T-helper 2 cell (primary cell): Measurements from ENCODE around the gene DSCAML1.

Source experiments
- DNase-seq, 5 experiments: peaks; one replicate each; pipeline versions ENCODE4 v3.0.0 to v3.0.0-alpha.2; 2012 to 2022

Gene DSCAML1

DNA sequence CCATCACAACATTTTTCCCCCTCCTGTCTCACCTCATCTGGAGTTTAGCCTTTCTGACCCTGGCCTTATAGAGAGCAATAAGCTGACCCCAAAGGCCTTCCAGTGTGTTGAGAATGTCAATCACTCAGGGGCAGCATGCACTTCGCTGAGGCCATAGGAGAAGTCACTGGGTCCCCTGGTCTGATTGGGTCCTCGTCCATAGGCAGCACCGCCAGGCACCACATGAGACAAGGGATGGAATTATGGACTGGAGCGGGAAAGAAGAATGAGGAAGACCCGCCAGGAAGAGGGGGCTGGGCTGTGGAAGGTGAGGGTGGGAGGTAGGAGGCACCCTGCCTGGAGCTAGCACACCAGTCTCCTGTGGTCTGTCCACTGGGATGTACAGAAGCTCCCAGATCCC, 72.9 kb downstream of the DSCAML1 start:
- no peak for DNase-seq

DNA sequence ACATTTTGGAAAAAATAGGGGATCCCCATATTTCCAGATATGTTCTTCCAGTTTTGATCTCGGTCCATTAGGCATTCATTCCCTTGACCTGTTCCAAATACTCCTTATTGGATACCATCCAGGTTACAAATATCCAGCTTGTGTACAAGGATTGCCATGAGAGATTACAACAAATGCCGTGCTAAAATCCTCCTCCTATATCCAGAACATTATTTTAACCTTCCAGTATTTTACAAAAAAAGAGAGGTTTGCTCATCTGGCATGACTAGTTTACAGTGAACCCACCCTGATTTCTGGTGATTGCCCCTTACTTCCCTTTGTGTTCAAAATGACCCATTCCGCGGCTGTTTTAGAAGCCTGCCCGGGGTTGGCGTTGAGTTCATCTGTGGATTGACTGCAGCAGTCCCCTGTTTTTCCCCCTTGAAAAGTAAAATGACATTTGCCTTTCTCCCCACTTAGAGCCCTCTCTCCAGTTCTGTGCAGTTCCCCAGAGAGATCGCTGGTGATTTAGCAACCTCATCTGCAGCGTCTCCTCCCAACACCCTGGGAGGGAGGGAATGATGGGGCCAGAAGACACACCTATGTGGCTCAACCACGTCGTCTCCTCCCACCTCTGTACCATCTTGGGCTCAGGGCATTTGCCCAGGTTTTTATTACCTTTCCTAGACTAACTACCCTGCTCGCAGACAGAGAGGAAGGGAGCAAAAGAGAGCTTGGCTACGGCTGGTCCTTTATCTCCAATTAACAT, 73.6 kb downstream of the DSCAML1 start:
- DNase-seq = no peak

DNA sequence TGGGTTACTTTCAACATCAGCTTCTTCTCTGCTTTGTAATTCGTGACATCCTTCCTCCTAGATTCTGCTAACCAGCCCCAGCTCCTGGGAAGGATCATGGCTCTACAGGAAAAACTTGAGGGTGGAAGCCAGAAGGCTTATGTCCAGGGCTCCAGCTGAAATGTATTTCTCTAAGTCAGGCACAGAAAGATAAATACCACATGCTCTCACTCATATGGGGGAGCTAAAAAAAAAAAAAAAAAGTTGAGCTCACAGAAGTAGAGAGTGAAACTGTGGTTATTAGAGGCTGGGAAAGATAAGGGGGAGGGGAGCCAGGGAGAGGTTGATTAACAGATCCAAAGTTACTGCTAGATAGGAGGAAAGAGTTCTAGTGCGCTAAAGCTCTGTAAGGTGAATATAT, 74.9 kb downstream of the DSCAML1 start:
- DNase-seq = no peak

- no peak for DNase-seq
Measured at GRCh38 chr11:117720061-117720511, 76.9 kb downstream of the DSCAML1 start.

- DNase-seq = no peak
Measured at GRCh38 chr11:117719480-117719879, 77.5 kb downstream of the DSCAML1 start.

- DNase-seq = no peak
Measured at GRCh38 chr11:117717485-117718314, 79.3 kb downstream of the DSCAML1 start.

- DNase-seq = no peak
Measured at GRCh38 chr11:117716521-117717440, 80.2 kb downstream of the DSCAML1 start.

DNA sequence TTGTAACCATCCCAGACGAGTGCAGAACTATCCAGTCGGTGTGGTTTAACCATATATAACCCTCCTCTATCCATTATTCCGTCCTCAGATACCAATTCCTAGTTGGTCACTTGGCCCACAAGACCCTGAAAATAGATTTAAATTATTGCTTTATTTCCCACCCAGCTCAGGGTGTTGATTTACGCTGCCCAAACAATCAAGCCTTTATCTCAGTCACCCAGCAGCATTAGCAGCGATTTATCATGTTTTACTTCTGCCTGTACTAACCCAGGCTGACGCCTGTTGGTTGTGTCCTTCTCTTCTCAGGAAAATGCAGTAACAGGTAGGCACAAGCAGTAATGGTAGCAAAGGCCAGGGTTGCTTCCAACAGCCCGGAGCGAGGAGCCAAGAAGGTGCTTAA, 81.2 kb downstream of the DSCAML1 start:
- DNase-seq = no peak

- DNase-seq = no peak
Measured at GRCh38 chr11:117713538-117713991, 83.5 kb downstream of the DSCAML1 start.

GRCh38 chr11:117712530-117712929, 84.5 kb downstream of the DSCAML1 start:
- no peak for DNase-seq

DNA sequence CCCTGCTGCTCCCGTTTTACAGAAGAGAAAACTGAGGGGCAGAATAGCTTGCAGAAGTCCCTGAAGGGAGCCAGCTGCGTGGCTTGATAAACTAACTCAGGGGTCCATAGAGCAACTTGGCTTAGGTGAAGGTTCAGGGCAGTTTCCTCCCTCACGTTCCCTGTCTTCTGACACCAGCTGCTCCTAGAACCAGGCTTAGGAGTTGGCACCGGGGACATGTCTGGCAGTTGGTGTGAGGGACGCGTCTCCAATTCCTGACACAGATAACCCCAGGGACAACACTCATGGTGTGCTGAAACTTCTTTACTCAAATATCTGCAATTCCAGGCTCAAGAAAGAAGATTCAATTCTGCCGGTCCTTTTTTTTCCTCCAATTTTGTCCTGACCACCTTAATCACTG, 85.7 kb downstream of the DSCAML1 start:
- DNase-seq = no peak

DNA sequence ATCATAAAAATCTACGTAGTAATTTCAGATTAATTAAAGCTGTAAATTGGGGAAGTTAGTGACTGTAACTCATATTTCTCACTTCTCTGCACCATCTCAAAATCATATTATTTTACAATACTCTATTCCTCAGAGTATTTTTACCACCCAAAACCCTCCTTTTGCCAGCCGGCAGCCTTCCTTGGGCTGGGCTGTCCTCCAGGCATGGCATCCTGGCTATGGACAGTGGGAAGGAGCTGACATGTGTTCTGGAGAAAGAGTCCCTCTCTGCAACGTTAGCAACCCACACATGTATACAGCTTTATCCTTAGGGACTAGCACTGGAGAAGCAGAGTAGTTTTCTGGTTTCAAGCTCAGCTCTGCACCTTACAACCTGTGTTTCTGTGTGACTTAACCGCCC, 86.8 kb downstream of the DSCAML1 start:
- no peak for DNase-seq

DNA sequence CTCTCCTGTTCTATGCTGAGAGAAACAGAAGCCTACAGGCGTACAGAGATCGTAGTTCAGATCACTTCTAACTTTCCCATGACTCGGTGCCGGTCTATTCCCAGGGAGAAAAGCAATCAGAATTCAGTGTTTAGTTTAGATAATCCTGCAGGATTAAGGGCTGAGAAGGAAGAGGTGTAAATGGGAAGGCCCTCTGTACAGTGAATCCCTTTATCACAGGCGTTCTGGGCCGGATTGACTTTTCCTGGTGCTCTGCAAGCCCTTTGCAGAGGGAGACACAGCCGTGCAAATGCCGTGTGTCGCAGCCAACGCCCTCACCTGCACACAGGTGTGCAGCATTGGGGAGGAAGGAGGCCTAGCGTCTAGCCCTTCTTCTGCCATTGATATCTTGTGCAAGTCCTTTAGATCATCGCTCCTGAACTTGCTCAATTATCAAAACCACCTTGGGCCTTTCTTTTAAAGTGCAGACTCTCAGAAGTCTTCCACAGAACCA, 90.6 kb downstream of the DSCAML1 start:
- no peak for DNase-seq

- DNase-seq = no peak
Measured at GRCh38 chr11:117705866-117706265, 91.2 kb downstream of the DSCAML1 start.

DNA sequence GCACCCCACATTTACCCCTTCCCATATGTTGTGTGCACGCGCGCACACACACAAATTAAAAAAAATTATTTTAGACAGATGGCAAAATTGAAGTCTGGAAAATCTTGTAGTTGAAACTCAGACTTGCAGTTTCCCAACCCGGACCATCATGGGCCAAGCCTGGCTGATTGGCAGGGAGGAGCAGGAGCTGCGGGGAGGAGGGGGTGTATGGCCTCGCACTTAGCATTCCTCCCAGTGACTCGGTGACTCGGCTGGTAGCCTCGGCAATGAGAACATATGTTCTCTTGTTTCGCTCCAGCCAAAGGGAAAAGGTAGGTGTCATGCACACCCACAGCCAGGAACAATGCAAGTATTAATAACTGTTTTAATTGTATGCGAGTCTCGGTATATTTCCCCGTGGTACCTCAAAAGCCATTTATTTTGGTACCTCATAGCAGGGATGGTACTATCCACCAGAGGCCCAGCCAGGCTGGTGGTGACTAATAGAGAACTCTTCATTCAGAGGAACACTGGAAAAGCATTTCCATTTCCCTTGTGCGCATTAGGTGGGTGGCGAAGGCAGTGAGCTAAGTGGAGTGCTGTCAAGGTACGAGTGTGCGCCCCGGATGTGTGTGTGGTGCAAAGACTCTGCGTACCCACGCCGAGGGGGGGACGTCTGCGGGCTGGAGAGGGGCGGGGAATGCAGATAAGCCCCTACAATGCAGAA, 92.5 kb downstream of the DSCAML1 start:
- no peak for DNase-seq

GRCh38 chr11:117702946-117703598, 93.9 kb downstream of the DSCAML1 start:
- no peak for DNase-seq

- DNase-seq = no peak
Measured at GRCh38 chr11:117701781-117702180, 95.2 kb downstream of the DSCAML1 start.

- no peak for DNase-seq
Measured at GRCh38 chr11:117700551-117700950, 96.5 kb downstream of the DSCAML1 start.

- DNase-seq = no peak
Measured at GRCh38 chr11:117697319-117697718, 99.7 kb downstream of the DSCAML1 start.

- DNase-seq = no peak
Measured at GRCh38 chr11:117696540-117696939, 100.5 kb downstream of the DSCAML1 start.

DNA sequence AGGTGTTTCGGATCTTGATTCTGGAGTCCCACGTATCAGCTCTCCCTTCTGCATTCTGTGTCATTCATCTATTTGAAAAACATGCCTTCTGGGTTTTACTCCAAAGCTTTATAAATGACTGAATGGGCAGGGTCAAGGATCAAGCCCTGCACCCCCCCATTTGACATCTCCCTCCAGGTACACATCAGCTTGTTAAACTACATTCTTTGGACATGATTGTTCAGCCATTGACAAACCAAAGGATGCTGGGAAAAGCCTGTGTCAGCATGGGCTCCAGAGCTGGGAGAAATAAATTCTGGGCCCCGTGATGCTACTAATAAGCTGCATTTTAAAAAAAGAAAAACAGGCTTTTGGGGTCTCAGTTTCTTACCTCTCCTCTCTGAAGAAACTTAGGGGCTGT, 103.7 kb downstream of the DSCAML1 start:
- no peak for DNase-seq
